Stimulated activated naive CD8-positive, alpha-beta T cell treated with anti-CD3 and anti-CD28 coated beads, Interleukin-15, Interleukin-2, amounts not matched to agents 100 U/mL and 50 U/mL, for 24 hours (primary cell): ENCODE results near the gene NRROS.

ENCODE experiments used
- ATAC-seq: fragments of 150-1000 bp; cut with Tn5 transposase; one replicate; pipeline ENCODE4 v1.10.0; 2021
- DNase-seq: peaks from one replicate; pipeline ENCODE4 v3.0.0; 2021

NRROS gene

DNA sequence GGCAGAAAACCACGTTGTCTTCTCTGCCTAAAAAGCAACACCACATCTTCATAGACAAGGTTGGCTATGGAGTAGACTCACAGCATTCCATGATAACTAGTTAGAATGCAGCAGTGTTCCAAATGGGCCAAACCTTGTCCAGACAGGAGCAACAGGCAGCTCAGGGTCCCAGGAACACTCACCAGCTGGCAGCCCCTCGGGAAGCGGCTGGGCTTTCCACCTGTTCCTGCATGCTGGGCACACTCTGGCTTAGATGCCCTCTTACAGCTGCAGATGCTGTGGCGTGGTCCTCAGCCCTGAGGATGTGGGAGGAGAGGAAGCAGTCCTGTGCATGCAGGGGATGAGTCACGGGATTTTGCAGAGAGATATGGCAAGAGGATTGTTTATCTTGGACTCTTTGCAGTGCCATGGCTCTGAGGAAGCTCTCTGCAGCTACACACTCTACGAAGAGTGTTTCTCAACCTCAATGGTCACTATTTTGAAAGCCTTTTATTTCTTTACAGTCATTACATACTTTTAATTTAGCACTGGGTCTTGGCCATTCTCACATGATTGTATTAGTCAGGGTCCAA, 11.3 kb downstream of the NRROS start:
- ATAC-seq: peak; percentile 57
- DNase-seq: no peak

DNA sequence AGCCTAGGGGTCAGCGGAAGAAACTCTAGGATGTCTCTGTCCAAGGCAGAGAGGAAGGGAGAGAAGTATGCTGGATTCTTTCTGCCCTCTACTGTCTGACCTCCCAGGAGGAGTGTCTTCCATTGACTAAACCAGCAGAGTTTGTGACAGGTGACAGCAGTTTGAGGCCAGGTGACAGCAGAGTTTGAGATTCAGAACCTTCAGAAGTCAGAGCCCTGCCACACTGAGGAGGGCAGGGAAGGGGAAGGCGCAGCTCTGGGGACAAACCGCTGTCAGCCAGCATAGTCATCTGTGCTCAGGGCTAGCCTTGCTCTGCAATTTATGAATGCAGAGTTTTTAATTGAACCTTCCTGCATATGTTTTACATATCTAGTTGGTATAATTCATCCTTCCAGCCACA, 12.3 kb downstream of the NRROS start:
- DNase-seq (no peak), ATAC-seq (no peak)

DNA sequence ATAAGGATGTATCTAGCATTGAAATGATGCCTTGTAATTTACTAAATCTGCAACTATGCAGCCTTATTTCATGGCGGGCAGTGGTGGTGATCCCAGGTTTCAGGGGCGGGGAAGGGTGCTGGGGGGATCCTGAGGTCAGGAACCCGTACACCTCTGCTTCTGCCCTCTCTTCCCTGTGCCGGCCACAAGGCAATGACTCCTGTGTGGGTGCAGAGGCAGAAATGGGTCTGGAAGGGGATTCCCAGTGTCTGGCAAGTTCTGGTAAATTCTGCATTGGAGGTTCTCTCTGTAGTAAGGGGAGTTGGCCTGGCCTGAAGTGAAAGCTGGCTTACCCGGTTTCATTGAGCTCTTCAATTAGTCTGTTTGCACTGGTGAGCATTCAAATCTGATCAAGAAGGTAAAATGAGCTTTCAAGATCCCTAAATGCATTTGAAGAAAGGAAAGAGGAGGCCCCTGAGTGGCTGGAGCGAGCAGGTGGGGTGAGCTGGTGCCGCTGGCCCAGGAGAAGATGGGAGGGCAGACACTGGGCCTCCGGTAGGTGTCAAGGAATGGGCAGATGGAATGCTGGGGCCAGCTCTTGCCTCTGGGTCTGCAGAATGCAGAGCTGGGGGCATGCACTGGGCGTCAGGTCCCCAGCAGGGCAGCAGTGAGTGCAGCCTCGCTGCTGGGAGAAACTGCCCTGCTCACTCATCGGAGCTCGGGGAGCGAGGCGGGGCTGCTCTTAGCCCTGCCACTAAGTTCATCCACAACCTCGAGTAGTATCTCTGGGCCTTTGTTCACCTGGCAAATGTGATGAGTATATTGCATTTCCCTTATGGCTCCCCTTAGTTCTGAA, 13.7 kb downstream of the NRROS start:
- ATAC-seq: no peak
- no peak for DNase-seq

- DNase-seq (no peak), ATAC-seq (no peak)
These were observed 14.7 kb downstream of the NRROS start for GRCh38 chr3:196654006-196654734.

- DNase-seq: no peak
- no peak for ATAC-seq
These were observed 15.2 kb downstream of the NRROS start for GRCh38 chr3:196654735-196655090.

DNA sequence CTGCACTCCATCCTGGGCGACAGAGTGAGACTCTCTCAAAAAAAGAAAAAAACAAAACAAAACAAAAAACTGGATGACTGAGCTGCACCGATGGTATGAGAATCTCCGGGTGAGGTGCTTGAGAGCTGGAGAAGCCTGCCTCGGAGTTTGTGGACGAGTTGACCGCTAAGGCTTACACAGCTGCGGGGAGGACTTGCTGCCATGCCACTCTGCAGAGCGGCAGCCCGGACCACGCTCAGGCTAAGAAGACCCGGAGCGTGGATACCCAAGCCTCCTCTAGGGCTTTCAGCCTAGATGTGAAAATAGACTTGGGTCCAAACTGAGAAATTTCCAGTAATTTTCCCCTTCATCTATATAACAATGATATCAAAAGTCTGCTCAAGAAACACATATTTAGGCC, 16.0 kb downstream of the NRROS start:
- DNase-seq (no peak), ATAC-seq (no peak)

- no peak for DNase-seq
- no peak for ATAC-seq
These were observed 16.7 kb downstream of the NRROS start for GRCh38 chr3:196656213-196656612.

GRCh38 chr3:196659901-196660351, 20.4 kb downstream of the NRROS start:
- no peak for DNase-seq
- ATAC-seq: no peak

- ATAC-seq: no peak
- no peak for DNase-seq
These were observed 21.1 kb downstream of the NRROS start for GRCh38 chr3:196660381-196661166.

GRCh38 chr3:196661400-196661799, 21.9 kb downstream of the NRROS start:
- DNase-seq: no peak
- ATAC-seq: no peak

DNA sequence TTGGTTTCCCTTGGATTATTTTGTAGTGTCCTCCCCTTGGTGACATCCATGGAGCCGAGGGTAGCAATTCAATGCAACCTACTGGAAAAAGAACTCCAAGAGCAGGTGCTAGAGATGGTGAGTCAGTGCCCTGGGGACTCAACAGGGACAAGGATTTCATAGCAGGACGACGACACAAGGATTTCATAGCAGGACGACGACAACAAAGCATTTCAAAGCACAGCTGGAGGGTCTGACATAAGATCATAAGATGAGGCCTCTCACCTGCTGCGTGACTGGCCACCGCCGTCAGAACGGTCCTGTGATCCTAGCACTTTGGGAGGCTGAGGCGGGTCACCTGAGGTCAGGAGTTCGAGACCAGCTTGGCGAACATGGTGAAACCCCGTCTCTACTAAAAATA, 22.5 kb downstream of the NRROS start:
- ATAC-seq (no peak), DNase-seq (no peak)

DNA sequence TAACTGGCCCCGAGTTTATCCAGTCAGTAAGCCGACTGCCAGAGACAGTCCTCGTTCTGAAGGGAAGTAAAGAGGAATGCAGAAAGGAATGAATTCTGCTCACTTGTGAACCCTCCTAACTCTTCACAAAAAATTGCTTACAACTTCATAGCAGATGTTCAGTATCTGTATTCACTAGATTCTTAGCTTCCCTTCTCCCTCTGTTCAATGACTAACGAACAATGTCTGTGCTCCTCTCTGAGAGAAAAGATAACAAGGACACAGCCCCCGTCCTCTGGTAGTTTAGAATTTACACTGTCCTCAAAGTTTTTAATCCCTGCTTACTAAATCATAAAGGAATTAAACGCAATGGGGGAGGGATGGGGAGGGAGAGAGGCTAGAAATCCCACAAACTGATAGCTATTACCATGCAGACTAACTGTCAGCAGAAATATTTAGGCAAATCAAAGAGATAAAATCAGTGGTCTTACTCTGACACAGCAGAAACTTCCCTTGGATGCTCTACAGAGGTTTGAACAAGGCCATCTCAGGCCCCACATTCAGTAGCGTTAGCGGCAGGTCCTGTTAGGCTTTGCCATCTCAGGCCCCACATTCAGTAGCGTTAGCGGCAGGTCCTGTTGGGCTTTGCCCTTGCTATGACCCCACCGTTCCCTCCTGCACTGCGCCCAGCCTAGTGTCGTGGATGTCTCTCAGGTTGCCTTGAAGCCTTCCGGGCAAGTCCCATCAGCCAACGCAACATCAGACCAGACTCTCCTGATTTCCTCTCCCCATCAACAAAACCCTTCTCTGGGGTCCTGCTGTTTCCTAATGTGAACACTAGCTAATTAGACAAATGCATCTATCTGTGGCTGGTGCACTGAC, 23.4 kb downstream of the NRROS start:
- ATAC-seq: no peak

GRCh38 chr3:196666001-196666867, 26.7 kb downstream of the NRROS start:
- ATAC-seq: no peak

More for the DNA sequence above, 23.4 kb downstream of the NRROS start:
- DNase-seq: no peak

GRCh38 chr3:196667056-196667825, 27.7 kb downstream of the NRROS start:
- no peak for DNase-seq
- no peak for ATAC-seq

More at GRCh38 chr3:196666001-196666867, 26.7 kb downstream of the NRROS start:
- no peak for DNase-seq

DNA sequence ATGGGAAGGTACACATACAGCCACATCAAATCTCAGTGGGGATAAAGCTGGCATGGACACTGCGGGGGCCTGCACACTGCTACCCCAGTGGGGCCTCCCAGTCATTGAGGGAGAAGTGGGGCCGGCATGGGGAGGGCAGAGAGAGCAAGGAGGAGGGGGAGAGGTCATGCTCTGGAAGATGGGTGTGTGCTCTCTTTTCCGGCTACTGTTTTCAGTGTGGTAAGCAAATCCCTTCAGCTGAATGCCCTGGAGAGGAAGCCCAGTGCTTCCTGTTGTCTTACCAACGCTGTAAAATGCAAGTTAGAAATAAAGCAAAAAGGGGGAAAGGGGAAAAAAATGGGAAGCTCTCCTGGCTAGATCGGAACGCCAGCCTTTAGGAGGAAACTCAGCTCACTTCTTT, 30.8 kb downstream of the NRROS start:
- ATAC-seq (no peak), DNase-seq (no peak)

GRCh38 chr3:196673632-196674031, 34.1 kb downstream of the NRROS start:
- no peak for DNase-seq
- ATAC-seq: no peak

- no peak for DNase-seq
- ATAC-seq: no peak
These were observed 37.9 kb downstream of the NRROS start for GRCh38 chr3:196677353-196677752.

DNA sequence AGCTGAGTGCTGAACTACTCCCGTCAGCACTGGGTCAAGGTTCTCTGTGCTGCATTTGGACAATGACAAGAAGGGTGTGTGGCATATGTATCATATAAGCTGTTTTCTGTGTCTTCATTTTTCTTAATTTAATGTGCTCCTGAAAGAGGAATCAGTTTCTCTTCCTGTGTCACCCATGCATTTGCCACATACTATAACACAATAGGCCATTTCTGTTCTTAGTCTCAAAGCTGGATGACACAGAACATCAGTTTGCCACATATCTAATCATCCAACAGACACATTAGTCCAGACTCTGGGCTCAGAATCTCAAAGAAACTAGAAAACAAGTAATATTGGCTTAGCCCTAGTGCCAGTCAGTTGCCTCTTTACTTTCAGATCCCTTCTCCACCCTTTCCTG, 38.4 kb downstream of the NRROS start:
- no peak for DNase-seq
- no peak for ATAC-seq

- peak; percentile 85 for ATAC-seq
- DNase-seq: peak; percentile 75
These were observed 45.3 kb downstream of the NRROS start for GRCh38 chr3:196684548-196685407.
